Measurements from ENCODE around the gene INF2. TPM values are rescaled to one million over a fixed set of nuclear protein-coding genes. Genes with fewer than 3 reads are reported as not detected.

The INF2 gene
- polyA plus RNA-seq, 1 donor: 54.4 TPM

DNA sequence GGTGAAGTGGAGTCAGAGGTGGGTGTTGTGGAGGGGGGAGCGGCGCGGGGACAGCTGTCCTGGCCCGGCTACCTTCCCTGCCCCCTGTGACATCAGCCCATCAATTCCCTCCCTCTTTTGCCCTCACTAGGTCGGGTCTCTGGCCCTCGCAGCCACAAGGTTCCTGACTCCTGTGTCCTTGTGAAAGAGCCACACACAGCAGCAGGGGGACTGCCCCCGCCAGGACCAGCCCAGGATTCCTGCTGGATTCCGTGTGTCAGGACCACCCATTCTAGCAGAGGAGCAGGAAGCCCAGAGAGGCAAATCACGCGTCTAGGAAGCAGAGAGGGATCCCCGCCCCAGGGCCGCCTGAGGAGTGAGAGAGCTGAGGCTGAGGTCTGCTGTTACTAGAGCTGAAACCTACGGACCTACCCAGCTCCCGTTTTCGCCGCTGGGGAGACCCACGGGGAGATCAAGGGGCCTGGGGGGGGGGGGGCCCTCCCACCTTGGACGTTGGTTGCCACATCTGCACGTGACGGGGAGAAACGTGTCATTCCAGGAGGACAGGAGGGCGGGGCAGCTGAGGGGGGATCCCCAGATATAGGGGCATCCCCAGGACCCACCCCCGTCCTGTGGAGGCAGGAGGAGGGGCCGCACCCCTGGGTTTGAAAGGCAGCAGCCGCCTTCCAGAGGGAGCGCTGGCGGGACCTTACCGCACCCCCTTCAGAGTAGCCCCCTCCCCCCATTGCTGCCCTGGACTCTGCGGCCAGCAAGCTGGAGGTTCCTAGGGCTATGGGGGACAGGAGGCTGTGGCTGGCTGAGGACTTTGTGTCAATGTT is 12.5 kb upstream of the INF2 start:
- DNase-seq (ENCODE audit: low read depth): no peak

DNA sequence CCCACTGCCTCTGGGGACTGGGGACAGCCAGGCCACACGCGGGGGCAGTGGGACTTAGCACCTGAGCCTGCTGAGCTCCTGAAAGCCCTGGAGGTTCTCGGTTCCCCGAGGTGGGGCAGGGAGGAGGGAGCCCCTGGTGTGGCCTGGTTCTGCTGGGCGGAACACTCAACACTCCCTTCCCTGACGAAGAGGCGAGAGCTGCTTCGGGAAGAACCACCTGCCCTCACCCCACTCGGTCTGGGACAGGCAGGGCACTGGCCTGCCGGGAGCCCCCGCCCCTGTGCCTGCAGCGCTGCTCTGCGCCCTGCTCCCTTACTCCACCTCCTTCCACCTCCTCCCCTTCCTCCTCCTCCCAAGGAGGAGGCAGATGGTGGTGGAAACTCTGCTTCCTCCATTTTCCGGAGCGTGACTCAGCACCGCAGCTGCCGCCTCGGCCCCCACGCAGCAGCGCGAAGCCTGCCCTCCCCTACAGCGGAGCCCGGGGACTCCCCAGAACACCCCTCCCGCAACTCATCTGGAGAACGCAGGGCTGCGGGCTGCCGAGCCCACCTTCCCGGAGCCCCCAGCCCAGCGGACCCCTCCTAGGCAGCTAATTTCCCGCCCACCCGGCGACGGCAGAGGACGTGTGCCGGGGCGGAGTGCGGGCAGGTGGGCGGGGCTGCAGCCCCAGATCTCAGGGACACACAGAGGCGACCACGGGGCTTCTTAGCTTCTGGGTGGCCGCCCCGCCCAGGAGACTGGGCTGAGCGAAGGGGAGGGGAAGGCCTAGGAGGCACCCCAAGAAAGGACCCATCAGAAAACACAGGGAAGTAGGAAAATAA is 11.7 kb upstream of the INF2 start:
- peak; percentile 62 for DNase-seq (ENCODE audit: low read depth)

GRCh38 chr14:104678346-104678745 is 11.1 kb upstream of the INF2 start:
- DNase-seq (ENCODE audit: low read depth): no peak

- no peak for DNase-seq (ENCODE audit: low read depth)
Observed at GRCh38 chr14:104678901-104679705, 10.3 kb upstream of the INF2 start.

- DNase-seq (ENCODE audit: low read depth): no peak
Observed at GRCh38 chr14:104680056-104680805, 9.2 kb upstream of the INF2 start.

GRCh38 chr14:104680806-104681688 is 8.4 kb upstream of the INF2 start:
- no peak for DNase-seq (ENCODE audit: low read depth)

GRCh38 chr14:104681689-104682074 is 7.7 kb upstream of the INF2 start:
- no peak for DNase-seq (ENCODE audit: low read depth)

GRCh38 chr14:104682107-104682593 is 7.3 kb upstream of the INF2 start:
- DNase-seq (ENCODE audit: low read depth): no peak

- DNase-seq (ENCODE audit: low read depth): no peak
Observed at GRCh38 chr14:104683653-104684448, 5.6 kb upstream of the INF2 start.

GRCh38 chr14:104684449-104684821 is 5.0 kb upstream of the INF2 start:
- no peak for DNase-seq (ENCODE audit: low read depth)

DNA sequence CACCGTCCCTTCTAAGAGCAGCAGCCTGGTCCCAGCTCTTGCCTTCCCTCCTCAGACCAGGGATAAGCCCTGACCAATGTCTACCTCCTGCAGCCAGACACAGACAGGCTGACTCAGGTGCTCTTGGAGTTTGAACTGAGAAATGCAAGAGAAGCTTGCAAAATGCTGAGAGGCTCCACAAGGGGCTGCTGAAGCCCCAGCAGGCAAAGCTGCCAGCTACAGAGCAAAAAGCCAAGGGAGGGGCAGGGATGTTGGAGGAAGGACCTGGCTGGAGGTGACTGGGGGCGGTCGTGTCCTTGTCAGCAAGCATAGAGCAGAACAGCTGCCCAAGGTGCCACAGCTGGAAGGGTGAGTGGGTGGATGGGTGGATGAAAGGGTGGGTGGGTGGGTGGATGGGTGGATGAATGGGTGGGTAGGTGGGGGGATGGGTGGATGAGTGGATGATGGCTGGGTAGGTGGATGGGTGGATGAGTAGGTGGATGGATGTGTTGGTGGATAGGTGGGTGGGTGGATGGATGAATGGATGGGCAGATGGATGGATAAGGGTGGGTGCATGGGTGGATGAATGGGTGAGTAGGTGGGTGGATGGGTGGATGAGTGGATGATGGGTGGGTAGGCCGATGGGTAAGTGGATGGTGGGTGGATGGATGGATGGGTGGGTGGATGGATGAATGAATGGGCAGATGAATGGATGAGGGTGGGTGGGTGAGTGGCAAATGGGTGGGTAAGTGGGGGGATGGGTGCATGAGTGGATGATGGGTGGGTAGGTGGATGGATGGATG is 4.0 kb upstream of the INF2 start:
- no peak for DNase-seq (ENCODE audit: low read depth)

DNA sequence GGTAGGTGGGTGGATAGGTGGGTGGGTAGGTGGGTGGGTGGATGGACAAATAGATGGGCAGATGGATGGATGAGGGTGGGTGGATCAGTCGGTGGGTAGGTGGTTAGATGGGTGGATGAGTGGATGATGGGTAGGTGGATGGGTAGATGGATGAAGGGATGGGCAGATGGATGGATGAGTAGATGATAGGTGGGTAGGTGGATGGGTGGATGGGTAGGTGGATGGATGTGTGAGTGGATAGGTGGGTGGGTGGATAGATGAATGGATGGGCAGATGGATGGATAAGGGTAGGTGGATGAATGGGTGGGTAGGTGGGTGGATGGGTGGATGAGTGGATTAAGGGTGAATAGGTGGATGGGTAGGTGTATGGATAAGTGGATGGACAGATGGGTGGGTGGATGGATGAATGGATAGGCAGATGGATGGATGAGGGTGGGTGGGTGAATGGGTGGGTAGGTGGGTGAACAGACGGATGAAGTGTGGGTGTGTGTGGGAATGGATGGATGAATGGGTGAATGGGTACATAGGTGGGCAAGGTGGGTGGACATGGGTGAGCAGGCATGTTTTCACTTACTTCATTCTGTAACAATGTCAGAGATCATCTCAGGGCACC is 3.3 kb upstream of the INF2 start:
- DNase-seq (ENCODE audit: low read depth): no peak

- no peak for DNase-seq (ENCODE audit: low read depth)
Observed at GRCh38 chr14:104686624-104687517, 2.5 kb upstream of the INF2 start.

GRCh38 chr14:104687601-104688504 is 1.6 kb upstream of the INF2 start:
- DNase-seq (ENCODE audit: low read depth): no peak

DNA sequence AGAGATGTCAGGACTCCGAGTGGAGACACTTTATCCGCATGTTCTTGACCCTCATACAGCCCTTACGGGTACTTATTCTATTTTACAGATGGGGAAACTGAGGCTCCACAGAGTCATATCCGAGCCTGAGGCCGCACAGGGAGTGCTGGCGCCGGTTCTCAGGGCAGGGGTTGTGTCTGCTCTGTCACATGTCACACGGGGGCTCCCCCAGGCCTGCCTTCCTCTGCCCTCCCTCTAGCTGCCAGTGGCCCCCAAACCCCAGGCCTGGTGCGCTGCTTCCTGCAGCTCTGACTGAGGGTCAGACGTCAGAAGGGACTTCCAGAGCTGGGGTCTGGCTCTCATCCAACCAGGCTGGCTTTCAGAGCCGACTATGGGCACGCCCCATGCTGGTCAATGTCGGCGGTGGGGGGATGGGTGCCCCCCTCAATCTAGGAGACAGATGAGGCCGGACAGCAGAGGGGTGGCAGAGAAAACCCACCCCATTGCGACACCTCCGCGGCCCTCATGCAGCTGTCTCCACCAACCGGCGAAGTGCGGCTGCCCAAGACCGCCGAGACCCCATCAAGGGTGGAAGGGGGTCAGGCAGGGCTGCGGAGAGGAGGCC is 811 bp upstream of the INF2 start:
- DNase-seq (ENCODE audit: low read depth): no peak

Data from forelimb muscle (tissue), 1 donor.